Measurements from ENCODE around the gene KCND3.

The KCND3 gene

GRCh38 chr1:111735321-111735720 is 254.1 kb downstream of the KCND3 start:
- H3K4me3 ChIP-seq (replicated peaks; ENCODE audit: insufficient read depth, low read length): no peak overlapping the region
- H3K27me3 ChIP-seq (ENCODE audit: insufficient read depth, poor library complexity, severe bottlenecking): peaks cover 3% of the 10 kb centered on the region
- DNase-seq (ENCODE audit: low read depth in 1 of 2, low spot score in 1 of 2): no peak
- TF ChIP-seq CTCF (IDR thresholded peaks at IDR 0.05; ENCODE audit: insufficient read depth, low read length) (no peak), POLR2AphosphoS5 (IDR thresholded peaks at IDR 0.05; ENCODE audit: low read depth) (no peak), SPI1 (IDR thresholded peaks at IDR 0.05; ENCODE audit: borderline replicate concordance, low read depth) (no peak), GABPA (IDR thresholded peaks at IDR 0.05; ENCODE audit: low read depth) (no peak), REST (IDR thresholded peaks at IDR 0.05; ENCODE audit: insufficient replicate concordance, low read depth) (no peak)
- no peak overlapping the region for H3K27ac ChIP-seq (replicated peaks)

- Histone ChIP-seq H3K4me3 (replicated peaks; ENCODE audit: insufficient read depth, low read length) (no peak overlapping the region), H3K27ac (replicated peaks) (peak overlapping the region; percentile 93), H3K27me3 (ENCODE audit: insufficient read depth, poor library complexity, severe bottlenecking) (peaks cover 2% of the 10 kb centered on the region)
- TF ChIP-seq REST (IDR thresholded peaks at IDR 0.05; ENCODE audit: insufficient replicate concordance, low read depth): no peak
- TF ChIP-seq POLR2AphosphoS5 (IDR thresholded peaks at IDR 0.05; ENCODE audit: low read depth): no peak
- TF ChIP-seq GABPA (IDR thresholded peaks at IDR 0.05; ENCODE audit: low read depth): no peak
- no peak for TF ChIP-seq SPI1 (IDR thresholded peaks at IDR 0.05; ENCODE audit: borderline replicate concordance, low read depth)
- no peak for TF ChIP-seq CTCF (IDR thresholded peaks at IDR 0.05; ENCODE audit: insufficient read depth, low read length)
- no peak for DNase-seq (ENCODE audit: low read depth in 1 of 2, low spot score in 1 of 2)
These were observed 254.6 kb downstream of the KCND3 start for GRCh38 chr1:111734856-111735255.

GRCh38 chr1:111734426-111734825 is 255.0 kb downstream of the KCND3 start:
- no peak overlapping the region for H3K4me3 ChIP-seq (replicated peaks; ENCODE audit: insufficient read depth, low read length)
- no peaks in the 10 kb centered on the region for H3K27me3 ChIP-seq (ENCODE audit: insufficient read depth, poor library complexity, severe bottlenecking)
- TF ChIP-seq POLR2AphosphoS5 (IDR thresholded peaks at IDR 0.05; ENCODE audit: low read depth): no peak
- no peak for TF ChIP-seq SPI1 (IDR thresholded peaks at IDR 0.05; ENCODE audit: borderline replicate concordance, low read depth)
- TF ChIP-seq REST (IDR thresholded peaks at IDR 0.05; ENCODE audit: insufficient replicate concordance, low read depth): no peak
- no peak for TF ChIP-seq GABPA (IDR thresholded peaks at IDR 0.05; ENCODE audit: low read depth)
- TF ChIP-seq CTCF (IDR thresholded peaks at IDR 0.05; ENCODE audit: insufficient read depth, low read length): no peak
- no peak for DNase-seq (ENCODE audit: low read depth in 1 of 2, low spot score in 1 of 2)
- H3K27ac ChIP-seq (replicated peaks): peak overlapping the region; percentile 93
